GM12891 (cell line): ENCODE results near the gene TM4SF4.

Source experiments
- PAX5 ChIP-seq: IDR thresholded peaks from 2 replicates; pipeline ENCODE4 v1.6.1; 2011; ENCODE audit warnings: low read length, moderate library complexity, mild to moderate bottlenecking; ENCODE audit not compliant: insufficient read depth, severe bottlenecking
- POLR2A ChIP-seq: IDR thresholded peaks from 2 replicates; pipeline ENCODE4 v1.6.1; 2011; ENCODE audit warnings: low read depth, low read length, control low read depth
- TAF1 ChIP-seq: IDR thresholded peaks from 2 replicates; pipeline ENCODE4 v1.6.1; 2011; ENCODE audit warnings: low read depth, low read length, control low read depth

GRCh38 chr3:149490260-149490971 lies 15.9 kb downstream of the TM4SF4 start:
- no peak for TF ChIP-seq POLR2A
- TF ChIP-seq TAF1, result no peak
- TF ChIP-seq PAX5, result no peak
